IPS DF 6.9 (cell line): ENCODE data around the gene SIK1.
"Not testable (repeated sequence)": the region's sequence is repeated elsewhere in the genome, so short reads cannot be mapped to it uniquely, and the experiment has no call there.

Source experiments
- DNase-seq: peaks from one replicate; pipeline ENCODE4 v3.0.0-alpha.2; 2013; ENCODE audit warnings: low read depth, low spot score
- H3K27ac ChIP-seq: one replicate; pipeline ENCODE4 v1.5.1; 2013; ENCODE audit warnings: low read length, control low read depth
- H3K27me3 ChIP-seq: 2 replicates; pipeline ENCODE4 v1.6.1; 2013; ENCODE audit warnings: mild to moderate bottlenecking, low read length; ENCODE audit not compliant: control insufficient read depth, insufficient read depth
- H3K36me3 ChIP-seq: 2 replicates; pipeline ENCODE4 v1.6.1; 2013; ENCODE audit warnings: low read length; ENCODE audit not compliant: control insufficient read depth, insufficient read depth
- H3K4me1 ChIP-seq: 2 replicates; pipeline ENCODE4 v1.6.1; 2013; ENCODE audit warnings: low read length; ENCODE audit not compliant: control insufficient read depth, insufficient read depth
- H3K4me3 ChIP-seq: 2 replicates; pipeline ENCODE4 v1.5.1; 2013; ENCODE audit warnings: mild to moderate bottlenecking, low read length
- H3K9me3 ChIP-seq: 2 replicates; pipeline ENCODE4 v1.6.1; 2013; ENCODE audit warnings: low read length, inconsistent platforms; ENCODE audit not compliant: control insufficient read depth, insufficient read depth
- WGBS: extraction: QIAGEN DNeasy Blood & Tissue Kit; methylation state at CpG from one replicate; pipeline ENCODE4 v1.1.7; 2013; ENCODE audit warnings: mixed read lengths, missing lambda C conversion rate; ENCODE audit not compliant: insufficient read length, insufficient coverage; 5-methylcytosine and 5-hydroxymethylcytosine counted together

The SIK1 gene

GRCh38 chr21:43396788-43397438 is 30.0 kb downstream of the SIK1 start:
- not testable (repeated sequence) for H3K4me3 ChIP-seq, H3K36me3 ChIP-seq, H3K27ac ChIP-seq, H3K4me1 ChIP-seq, H3K27me3 ChIP-seq, DNase-seq, H3K9me3 ChIP-seq
- no CpG with 5 or more reads among the region's 27 CpGs for WGBS

DNA sequence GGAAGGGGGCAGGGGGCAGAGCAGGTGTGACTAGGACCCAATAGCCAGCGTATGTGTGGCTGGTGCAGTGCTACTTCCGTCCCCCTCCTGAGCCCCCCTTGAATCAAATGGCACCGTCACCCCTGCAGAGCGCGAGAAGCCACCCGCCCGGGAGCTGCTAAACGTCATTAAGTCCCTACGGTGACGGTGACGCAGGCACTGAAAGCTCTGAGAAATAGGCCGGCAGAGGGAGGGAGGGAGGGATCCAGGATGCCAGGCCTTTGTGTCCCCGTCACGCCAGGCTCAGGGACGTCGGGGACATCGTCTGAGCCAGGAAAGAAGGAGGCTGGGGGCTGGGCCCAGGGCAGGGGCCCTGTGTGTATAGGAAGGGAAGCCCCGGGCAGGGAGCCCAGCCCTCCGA is 43.6 kb downstream of the SIK1 start:
- H3K9me3 ChIP-seq, H3K36me3 ChIP-seq, DNase-seq, H3K4me3 ChIP-seq, H3K27ac ChIP-seq, H3K4me1 ChIP-seq, H3K27me3 ChIP-seq: not testable (repeated sequence)
- no CpG with 5 or more reads among the region's 19 CpGs for WGBS

DNA sequence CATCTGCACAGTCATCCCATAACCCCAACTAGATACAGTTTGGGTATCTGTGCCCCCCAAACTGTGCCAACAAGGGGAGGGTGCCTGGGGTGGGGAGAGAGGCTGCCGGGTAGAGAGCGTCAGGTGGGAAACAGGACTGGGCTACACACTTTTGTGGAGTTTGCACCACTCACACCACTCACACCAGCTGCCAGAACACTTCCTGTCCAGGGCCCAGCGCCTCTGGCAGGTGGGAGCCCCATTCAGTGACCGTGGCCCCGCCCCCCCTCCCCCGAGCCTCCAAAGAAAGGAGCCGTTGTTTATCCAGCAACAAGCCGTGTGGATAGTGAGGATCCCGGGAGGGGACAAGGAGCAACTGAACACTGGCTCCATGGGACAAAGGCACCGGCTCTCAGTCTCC is 44.0 kb downstream of the SIK1 start:
- WGBS, result no CpG with 5 or more reads among the region's 10 CpGs
- DNase-seq, H3K27ac ChIP-seq, H3K4me3 ChIP-seq, H3K4me1 ChIP-seq, H3K27me3 ChIP-seq, H3K36me3 ChIP-seq, H3K9me3 ChIP-seq: not testable (repeated sequence)

DNA sequence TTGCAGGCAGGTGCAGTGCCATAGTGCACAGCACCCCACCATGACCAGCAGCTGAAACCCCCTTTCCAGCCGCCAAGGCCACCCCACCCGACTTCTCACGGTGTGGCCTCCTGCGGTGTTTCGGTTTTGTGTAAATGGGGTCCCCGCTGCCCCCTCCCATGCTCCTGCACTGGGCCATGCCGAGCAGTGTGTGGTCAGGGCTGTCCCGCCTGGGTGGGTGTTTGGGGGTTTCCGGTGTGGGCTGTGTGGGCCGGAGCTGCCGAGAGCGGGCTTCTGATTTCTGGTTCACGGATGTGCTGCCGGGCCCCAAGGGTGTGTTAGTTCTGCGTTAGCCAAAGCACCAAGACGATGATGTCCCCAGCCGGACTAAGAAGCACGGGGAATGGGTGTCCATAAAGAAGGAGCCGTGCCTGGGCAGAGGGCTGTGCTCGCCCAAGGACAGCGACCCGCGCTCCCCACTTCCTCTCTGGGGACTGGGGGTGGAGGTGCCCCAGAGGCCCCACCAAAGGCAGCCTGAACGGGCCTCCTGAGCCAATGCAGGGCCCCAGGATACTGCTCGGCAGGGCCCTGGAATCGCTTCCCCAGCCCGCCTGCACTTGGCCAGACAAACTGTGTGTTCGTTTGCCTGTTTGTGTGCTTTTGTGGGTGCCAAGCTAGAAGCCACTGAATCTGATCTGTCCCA is 45.9 kb downstream of the SIK1 start:
- whole genome bisulfite sequencing, result no CpG with 5 or more reads among the region's 28 CpGs
- H3K36me3 ChIP-seq, H3K27me3 ChIP-seq, H3K4me1 ChIP-seq, DNase-seq, H3K9me3 ChIP-seq, H3K27ac ChIP-seq, H3K4me3 ChIP-seq: not testable (repeated sequence)

DNA sequence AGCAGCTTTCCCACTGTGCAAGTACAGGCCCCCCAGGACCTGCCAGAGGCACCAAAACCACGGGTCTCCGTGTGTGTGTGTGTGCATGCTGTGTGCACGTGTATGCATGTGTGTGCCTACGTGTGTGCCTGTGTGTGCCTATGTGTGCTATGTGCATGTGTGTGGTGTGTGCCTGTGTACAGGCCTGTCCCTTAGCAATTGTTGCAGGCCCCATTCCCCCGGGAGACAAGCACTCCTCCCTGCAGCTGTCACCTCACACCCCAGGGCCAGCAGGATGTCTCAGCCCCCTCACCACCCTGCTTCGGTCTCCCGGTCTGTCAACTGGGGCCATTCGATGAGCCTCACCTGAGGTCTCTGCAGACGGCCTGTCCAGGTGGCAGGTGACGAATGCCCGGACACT is 46.6 kb downstream of the SIK1 start:
- H3K27me3 ChIP-seq, H3K27ac ChIP-seq, H3K36me3 ChIP-seq, H3K4me3 ChIP-seq, DNase-seq, H3K9me3 ChIP-seq, H3K4me1 ChIP-seq: not testable (repeated sequence)
- no CpG with 5 or more reads among the region's 11 CpGs for whole genome bisulfite sequencing

DNA sequence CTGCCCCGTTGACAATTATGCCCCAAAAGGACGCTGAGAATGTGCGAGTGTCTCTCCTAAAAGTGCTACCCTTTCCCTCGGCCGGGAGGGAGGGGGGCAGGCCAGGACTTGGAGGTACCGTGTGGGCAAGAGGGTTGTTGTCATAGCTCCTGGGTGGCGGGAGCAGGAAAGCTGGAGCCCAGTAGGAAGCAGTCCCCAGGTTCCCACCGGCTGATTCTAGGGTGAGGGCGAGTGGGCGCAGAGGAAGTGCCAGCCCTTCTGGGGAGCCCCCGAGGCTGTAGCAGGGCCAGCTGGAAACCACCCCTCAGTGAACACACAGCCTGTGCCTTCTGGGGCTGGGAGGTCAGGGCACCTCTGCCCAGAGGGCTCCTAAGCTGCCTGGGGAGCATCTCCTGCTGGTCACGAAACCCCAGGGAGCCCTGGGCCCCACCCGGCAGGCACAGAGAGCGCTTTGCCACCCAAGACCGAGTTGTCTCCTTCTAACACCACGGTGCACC is 47.3 kb downstream of the SIK1 start:
- no CpG with 5 or more reads among the region's 16 CpGs for WGBS
- not testable (repeated sequence) for H3K4me3 ChIP-seq, H3K9me3 ChIP-seq, H3K4me1 ChIP-seq, H3K27ac ChIP-seq, DNase-seq, H3K36me3 ChIP-seq, H3K27me3 ChIP-seq

GRCh38 chr21:43376478-43376882 is 50.5 kb downstream of the SIK1 start:
- DNase-seq, result no peak
- H3K36me3 ChIP-seq, result no peaks in the 10 kb centered on the region
- WGBS, result no CpG with 5 or more reads among the region's 10 CpGs
- H3K4me3 ChIP-seq, result no peak overlapping the region
- H3K9me3 ChIP-seq, result no peaks in the 10 kb centered on the region
- H3K27me3 ChIP-seq, result no peaks in the 10 kb centered on the region
- no peak overlapping the region for H3K27ac ChIP-seq
- no peaks in the 10 kb centered on the region for H3K4me1 ChIP-seq

- no peak overlapping the region for H3K27ac ChIP-seq
- H3K4me3 ChIP-seq, result no peak overlapping the region
- no peak for DNase-seq
- no CpG with 5 or more reads among the region's 21 CpGs for WGBS
- no peaks in the 10 kb centered on the region for H3K27me3 ChIP-seq
- H3K36me3 ChIP-seq, result no peaks in the 10 kb centered on the region
- no peaks in the 10 kb centered on the region for H3K9me3 ChIP-seq
- no peaks in the 10 kb centered on the region for H3K4me1 ChIP-seq
Observed at GRCh38 chr21:43375837-43376477, 51.0 kb downstream of the SIK1 start.

GRCh38 chr21:43375006-43375836 is 51.7 kb downstream of the SIK1 start:
- Histone ChIP-seq H3K4me3 (no peak overlapping the region), H3K4me1 (peaks cover 3% of the 10 kb centered on the region), H3K9me3 (no peaks in the 10 kb centered on the region), H3K27me3 (no peaks in the 10 kb centered on the region), H3K27ac (no peak overlapping the region), H3K36me3 (no peaks in the 10 kb centered on the region)
- DNase-seq, result no peak
- WGBS, result no CpG with 5 or more reads among the region's 17 CpGs

DNA sequence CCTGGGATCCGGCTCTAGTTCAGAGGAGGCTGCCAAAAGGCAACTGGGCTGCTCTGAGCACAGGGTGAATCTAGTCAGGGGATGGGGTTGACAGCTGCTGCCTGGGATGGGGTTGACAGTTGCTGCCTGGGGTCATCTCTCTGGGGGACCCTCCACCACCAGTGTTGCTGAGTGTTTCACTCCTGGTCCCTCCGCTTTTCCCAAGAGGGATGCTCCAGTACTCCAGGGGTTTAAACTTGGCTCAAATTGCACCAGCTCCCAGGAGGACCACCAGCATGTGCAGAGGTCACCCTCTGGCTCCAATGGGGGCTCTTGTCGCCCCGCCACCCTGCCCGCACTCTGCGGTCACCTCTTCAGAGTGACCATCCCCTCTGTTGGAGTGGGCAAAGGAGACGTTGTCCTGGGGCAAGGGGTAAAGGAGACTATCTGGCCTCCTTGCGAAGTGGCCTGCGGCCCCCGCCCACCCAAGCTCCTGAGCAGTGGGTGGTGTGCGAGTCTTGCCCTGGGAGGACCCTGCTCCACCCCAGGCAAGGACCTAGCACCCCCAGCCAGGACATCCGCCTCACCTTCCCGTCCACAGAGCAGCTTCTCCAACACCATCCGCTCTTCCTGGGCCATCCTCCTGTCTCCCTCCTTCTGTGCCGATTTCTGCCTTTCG is 52.6 kb downstream of the SIK1 start:
- Histone ChIP-seq H3K27ac (no peak overlapping the region), H3K9me3 (no peaks in the 10 kb centered on the region), H3K36me3 (no peaks in the 10 kb centered on the region), H3K4me3 (no peak overlapping the region), H3K4me1 (peaks cover 3% of the 10 kb centered on the region), H3K27me3 (no peaks in the 10 kb centered on the region)
- WGBS, result no CpG with 5 or more reads among the region's 16 CpGs
- DNase-seq, result no peak
